ENCODE measurements around the gene CLBA1. TPM values are rescaled to one million over a fixed set of nuclear protein-coding genes. Genes with fewer than 3 reads are reported as not detected.
"Not testable (repeated sequence)": the region's sequence is repeated elsewhere in the genome, so short reads cannot be mapped to it uniquely, and the experiment has no call there.

CLBA1 gene
- total and polyA plus RNA-seq, 9 of the 15 experiments (the other 6 are each of a cell fraction or from before 2014, with no cell fraction given) = 0.04 to 3.9 (median 2.6) TPM

DNA sequence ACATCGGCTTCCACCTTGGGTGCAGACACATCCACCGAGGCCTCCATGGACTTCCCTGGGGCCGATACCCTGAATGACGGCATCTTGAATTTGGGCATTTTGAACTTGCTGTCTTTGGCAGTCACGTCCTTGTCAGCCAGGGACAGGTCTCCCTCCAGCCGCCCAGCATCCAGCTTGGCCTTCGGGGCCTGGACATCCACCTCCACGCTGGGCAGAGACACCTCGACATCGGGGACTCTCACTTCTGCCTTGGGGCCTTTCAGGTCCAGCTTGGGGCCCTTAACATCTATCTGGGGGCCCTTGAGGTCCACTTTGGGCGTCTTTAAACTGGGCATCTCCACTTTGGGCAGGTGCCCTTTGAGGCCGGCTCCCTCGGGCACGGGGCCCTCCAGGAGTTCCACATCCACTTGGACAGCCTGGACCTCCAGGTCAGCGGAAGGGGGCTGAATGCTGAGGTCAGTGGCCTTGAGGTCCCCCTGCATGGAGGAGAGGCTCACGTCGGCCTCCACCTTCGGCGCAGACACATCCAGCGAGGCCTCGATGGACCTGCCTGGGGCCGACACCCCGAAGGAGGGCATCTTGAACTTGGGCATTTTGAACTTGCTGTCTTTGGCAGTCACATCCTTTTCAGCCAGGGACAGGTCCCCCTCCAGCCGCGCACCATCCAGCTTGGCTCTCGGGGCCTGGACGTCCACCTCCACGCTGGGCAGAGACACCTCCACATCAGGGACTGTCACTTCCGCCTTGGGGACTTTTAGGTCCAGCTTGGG is 41.0 kb upstream of the CLBA1 start:
- 3% methylated on average over 20 of the region's 29 CpGs for WGBS (ENCODE audit: insufficient coverage, low coverage, missing lambda C conversion rate)
- H3K36me3 ChIP-seq (ENCODE audit: control insufficient read depth, insufficient read depth, low read length); ATAC-seq; BruUV-seq (replicated peaks); H3K4me2 ChIP-seq (ENCODE audit: insufficient read depth, low read length); FAIRE-seq; DNase-seq (ENCODE audit: extremely low read depth in 1 of 4, low spot score in 3 of 4); H3K9me1 ChIP-seq (ENCODE audit: control insufficient read depth, insufficient read depth, low read length); CTCF ChIA-PET (ENCODE audit: low intra/inter-chr PET ratio); in situ Hi-C loops (cut with MboI); H2AFZ ChIP-seq (ENCODE audit: low read depth, low read length); H3K4me1 ChIP-seq (replicated peaks in 1 of 2; ENCODE audit: control insufficient read depth in 2 of 2, insufficient read depth in 2 of 2, low read length in 2 of 2); H3K9ac ChIP-seq (ENCODE audit: insufficient read depth in 1 of 2, low read depth in 2 of 2, low read length in 2 of 2); H4K20me1 ChIP-seq (replicated peaks; ENCODE audit: control insufficient read depth, insufficient read depth, low read length); H3K9me3 ChIP-seq (replicated peaks; ENCODE audit: control insufficient read depth, insufficient read depth, low read depth, low read length); H3K4me3 ChIP-seq; H3K27ac ChIP-seq (ENCODE audit: extremely low read depth, low read depth, low read length); H3K79me2 ChIP-seq (ENCODE audit: control insufficient read depth, insufficient read depth, low read length); intact Hi-C loops (cut with micrococcal nuclease): not testable (repeated sequence)
- POLR2A ChIA-PET = interaction anchor here (1.2 kb wide), 1 partner anchor 10 kb away, joined by 3 read pairs; no protein-coding TSS in a partner anchor
- H3K27me3 ChIP-seq (ENCODE audit: control insufficient read depth in 2 of 2, insufficient read depth in 2 of 2, low read length in 2 of 2) = peaks cover 2 to 44% of the 10 kb centered on the region in 2 experiments; a peak in 4 of 5 replicates

DNA sequence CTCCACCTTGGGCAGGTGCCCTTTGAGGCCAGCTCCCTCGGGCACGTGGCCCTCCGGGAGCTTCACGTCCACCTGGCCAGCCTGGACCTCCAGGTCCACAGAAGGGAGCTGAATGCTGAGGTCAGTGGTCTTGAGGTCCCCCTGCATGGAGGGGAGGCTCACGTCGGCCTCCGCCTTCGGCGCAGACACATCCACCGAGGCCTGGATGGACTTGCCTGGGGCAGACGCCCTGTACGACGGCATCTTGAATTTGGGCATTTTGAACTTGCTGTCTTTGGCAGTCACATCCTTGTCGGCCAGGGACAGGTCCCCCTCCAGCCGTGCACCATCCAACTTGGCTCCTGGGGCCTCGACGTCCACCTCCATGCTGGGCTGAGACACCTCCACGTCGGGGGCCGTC is 40.3 kb upstream of the CLBA1 start:
- in situ Hi-C loops (cut with MboI) = not testable (repeated sequence)

DNA sequence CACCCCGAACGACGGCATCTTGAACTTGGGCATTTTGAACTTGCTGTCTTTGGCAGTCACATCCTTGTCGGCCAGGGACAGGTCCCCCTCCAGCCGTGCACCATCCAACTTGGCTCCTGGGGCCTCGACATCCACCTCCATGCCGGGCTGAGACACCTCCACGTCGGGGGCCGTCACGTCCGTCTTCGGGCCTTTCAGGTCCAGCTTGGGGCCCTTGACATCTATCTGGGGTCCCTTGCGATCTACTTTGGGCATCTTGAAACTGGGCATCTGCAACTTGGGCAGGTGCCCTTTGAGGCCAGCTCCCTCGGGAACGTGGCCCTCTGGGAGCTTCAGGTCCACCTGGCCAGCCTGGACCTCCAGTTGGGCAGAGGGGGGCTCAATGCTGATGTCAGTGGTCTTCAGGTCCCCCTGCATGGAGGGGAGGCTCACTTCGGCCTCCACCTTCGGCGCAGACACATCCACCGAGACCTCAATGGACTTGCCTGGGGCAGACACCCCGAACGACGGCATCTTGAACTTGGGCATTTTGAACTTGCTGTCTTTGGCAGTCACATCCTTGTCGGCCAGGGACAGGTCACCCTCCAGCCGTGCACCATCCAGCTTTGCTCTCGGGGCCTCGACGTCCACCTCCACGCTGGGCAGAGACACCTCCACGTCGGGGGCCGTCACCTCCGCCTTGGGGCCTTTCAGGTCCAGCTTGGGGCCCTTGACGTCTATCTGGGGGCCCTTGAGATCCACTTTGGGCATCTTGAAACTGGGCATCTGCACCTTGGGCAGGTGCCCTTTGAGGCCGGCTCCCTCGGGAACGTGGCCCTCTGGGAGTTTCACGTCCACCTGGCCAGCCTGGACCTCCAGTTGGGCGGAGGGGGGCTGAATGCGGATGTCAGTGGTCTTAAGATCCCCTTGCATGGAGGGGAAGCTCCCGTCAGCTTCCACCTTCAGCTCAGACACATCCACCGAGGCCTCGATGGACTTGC is 39.3 kb upstream of the CLBA1 start:
- H3K4me2 ChIP-seq (ENCODE audit: insufficient read depth, low read length); H3K36me3 ChIP-seq (ENCODE audit: control insufficient read depth, insufficient read depth, low read length); H3K27ac ChIP-seq (ENCODE audit: extremely low read depth, low read depth, low read length); H3K4me3 ChIP-seq; H3K4me1 ChIP-seq (replicated peaks in 1 of 2; ENCODE audit: control insufficient read depth in 2 of 2, insufficient read depth in 2 of 2, low read length in 2 of 2); H3K9me1 ChIP-seq (ENCODE audit: control insufficient read depth, insufficient read depth, low read length); FAIRE-seq; H3K9me3 ChIP-seq (replicated peaks; ENCODE audit: control insufficient read depth, insufficient read depth, low read depth, low read length); intact Hi-C loops (cut with micrococcal nuclease); H3K9ac ChIP-seq (ENCODE audit: insufficient read depth in 1 of 2, low read depth in 2 of 2, low read length in 2 of 2); DNase-seq (ENCODE audit: extremely low read depth in 1 of 4, low spot score in 3 of 4); in situ Hi-C loops (cut with MboI); H2AFZ ChIP-seq (ENCODE audit: low read depth, low read length); ATAC-seq; H4K20me1 ChIP-seq (replicated peaks; ENCODE audit: control insufficient read depth, insufficient read depth, low read length); H3K79me2 ChIP-seq (ENCODE audit: control insufficient read depth, insufficient read depth, low read length); BruUV-seq (replicated peaks); CTCF ChIA-PET (ENCODE audit: low intra/inter-chr PET ratio): not testable (repeated sequence)
- POLR2A ChIA-PET = interaction anchor here (0.6 kb wide), 1 partner anchor 35 kb away, joined by 3 read pairs; no protein-coding TSS in a partner anchor
- peaks cover 2 to 37% of the 10 kb centered on the region in 2 experiments; a peak in 4 of 5 replicates for H3K27me3 ChIP-seq (ENCODE audit: control insufficient read depth in 2 of 2, insufficient read depth in 2 of 2, low read length in 2 of 2)
- WGBS (ENCODE audit: insufficient coverage, low coverage, missing lambda C conversion rate) = 0% methylated on average over 3 of the region's 43 CpGs

More for the DNA sequence above, 40.3 kb upstream of the CLBA1 start:
- H3K4me3 ChIP-seq; H3K79me2 ChIP-seq (ENCODE audit: control insufficient read depth, insufficient read depth, low read length); ATAC-seq; H4K20me1 ChIP-seq (replicated peaks; ENCODE audit: control insufficient read depth, insufficient read depth, low read length); DNase-seq (ENCODE audit: extremely low read depth in 1 of 4, low spot score in 3 of 4); H3K4me1 ChIP-seq (replicated peaks in 1 of 2; ENCODE audit: control insufficient read depth in 2 of 2, insufficient read depth in 2 of 2, low read length in 2 of 2); FAIRE-seq; H3K9ac ChIP-seq (ENCODE audit: insufficient read depth in 1 of 2, low read depth in 2 of 2, low read length in 2 of 2); CTCF ChIA-PET (ENCODE audit: low intra/inter-chr PET ratio); H2AFZ ChIP-seq (ENCODE audit: low read depth, low read length); H3K4me2 ChIP-seq (ENCODE audit: insufficient read depth, low read length); H3K36me3 ChIP-seq (ENCODE audit: control insufficient read depth, insufficient read depth, low read length); H3K9me3 ChIP-seq (replicated peaks; ENCODE audit: control insufficient read depth, insufficient read depth, low read depth, low read length); H3K27ac ChIP-seq (ENCODE audit: extremely low read depth, low read depth, low read length); BruUV-seq (replicated peaks); H3K9me1 ChIP-seq (ENCODE audit: control insufficient read depth, insufficient read depth, low read length); intact Hi-C loops (cut with micrococcal nuclease): not testable (repeated sequence)
- peaks cover 2 to 44% of the 10 kb centered on the region in 2 experiments; a peak in 4 of 5 replicates for H3K27me3 ChIP-seq (ENCODE audit: control insufficient read depth in 2 of 2, insufficient read depth in 2 of 2, low read length in 2 of 2)
- WGBS (ENCODE audit: insufficient coverage, low coverage, missing lambda C conversion rate) = 4% methylated on average over 6 of the region's 20 CpGs
- POLR2A ChIA-PET = interaction anchor here (1.2 kb wide), 1 partner anchor 11 kb away, joined by 3 read pairs; no protein-coding TSS in a partner anchor

Data from K562 (cell line).